ENCODE results near the gene SPI1.

SPI1 gene

GRCh38 chr11:47378010-47378835 is at the start of gene SPI1:
Gene SPI1 (minus strand): TSS chr11:47378547. CDS start chr11:47378353, 194 bp downstream.
- DNase-seq (ENCODE audit: low read depth) = no peak

GRCh38 chr11:47426062-47426956 is 48.0 kb upstream of the SPI1 start, which contains the start of gene PSMC3:
Gene PSMC3 (minus strand): TSS chr11:47426439. CDS start chr11:47426279, 160 bp downstream.
- DNase-seq (ENCODE audit: low read depth) = peak; percentile 89

- no peak for DNase-seq (ENCODE audit: low read depth)
Observed at GRCh38 chr11:47425611-47426010, 47.3 kb upstream of the SPI1 start.

- no peak for DNase-seq (ENCODE audit: low read depth)
Observed at GRCh38 chr11:47418454-47419259, 40.3 kb upstream of the SPI1 start.

GRCh38 chr11:47417712-47418111 is 39.4 kb upstream of the SPI1 start:
- DNase-seq (ENCODE audit: low read depth) = no peak

GRCh38 chr11:47415949-47416472 is 37.7 kb upstream of the SPI1 start:
- peak; percentile 91 for DNase-seq (ENCODE audit: low read depth)

- DNase-seq (ENCODE audit: low read depth) = no peak
Observed at GRCh38 chr11:47415091-47415854, 36.9 kb upstream of the SPI1 start.

- no peak for DNase-seq (ENCODE audit: low read depth)
Observed at GRCh38 chr11:47414685-47415070, 36.3 kb upstream of the SPI1 start.

- peak; percentile 49 for DNase-seq (ENCODE audit: low read depth)
Observed at GRCh38 chr11:47413908-47414684, 35.7 kb upstream of the SPI1 start.

GRCh38 chr11:47413351-47413750 is 35.0 kb upstream of the SPI1 start:
- no peak for DNase-seq (ENCODE audit: low read depth)

- no peak for DNase-seq (ENCODE audit: low read depth)
Observed at GRCh38 chr11:47411884-47412746, 33.8 kb upstream of the SPI1 start.

GRCh38 chr11:47410370-47411264 is 32.3 kb upstream of the SPI1 start:
- DNase-seq (ENCODE audit: low read depth) = no peak

GRCh38 chr11:47409440-47410369 is 31.4 kb upstream of the SPI1 start:
- DNase-seq (ENCODE audit: low read depth) = no peak

GRCh38 chr11:47408598-47409439 is 30.5 kb upstream of the SPI1 start:
- DNase-seq (ENCODE audit: low read depth) = peak; percentile 45

GRCh38 chr11:47407746-47408590 is 29.6 kb upstream of the SPI1 start, which contains the start of gene SLC39A13:
Gene SLC39A13 (plus strand): TSS chr11:47408590. CDS start chr11:47410095, 1,505 bp downstream.
- peak; percentile 94 for DNase-seq (ENCODE audit: low read depth)
